Neural progenitor cell (in vitro differentiated cells): ENCODE measurements around the gene TEX26.

Source experiments
- EZH2 ChIP-seq: fragments of 200-600 bp; sonication (generic); IDR thresholded peaks from 2 replicates; pipeline ENCODE4 v1.6.1; 2017; ENCODE audit warnings: antibody characterized with exemption, mild to moderate bottlenecking, moderate library complexity
- EZH2phosphoT487 ChIP-seq: fragments of 200-600 bp; sonication (generic); IDR thresholded peaks from 2 replicates; pipeline ENCODE4 v1.6.1; 2017; ENCODE audit warnings: antibody characterized with exemption
- TF ChIP-seq, protein P1 (sequence below): fragments of 200-600 bp; sonication (generic); IDR thresholded peaks from 2 replicates; pipeline ENCODE4 v1.5.1; 2017; ENCODE audit warnings: antibody characterized with exemption, mild to moderate bottlenecking

DNA sequence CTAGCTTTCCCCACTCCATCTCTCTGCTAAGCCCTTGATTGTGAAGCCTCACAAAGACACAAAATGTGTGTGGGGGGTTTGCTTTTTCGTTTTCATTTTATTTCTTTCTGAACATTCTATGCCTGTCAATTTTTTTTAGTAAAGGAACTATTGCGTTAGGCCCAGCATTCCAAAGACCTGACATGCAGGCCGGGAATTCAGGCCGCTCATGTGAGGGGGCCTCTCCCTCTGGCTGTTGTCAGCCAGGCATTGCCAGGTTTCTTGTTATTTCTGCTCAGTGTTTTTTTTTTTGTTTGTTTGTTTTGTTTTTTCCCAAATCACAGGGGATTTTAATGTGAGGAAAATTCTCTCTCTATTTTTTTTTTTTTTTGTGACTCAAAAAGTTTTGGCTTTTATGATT, 36.7 kb upstream of the TEX26 start:
- TF ChIP-seq, protein P1, sequence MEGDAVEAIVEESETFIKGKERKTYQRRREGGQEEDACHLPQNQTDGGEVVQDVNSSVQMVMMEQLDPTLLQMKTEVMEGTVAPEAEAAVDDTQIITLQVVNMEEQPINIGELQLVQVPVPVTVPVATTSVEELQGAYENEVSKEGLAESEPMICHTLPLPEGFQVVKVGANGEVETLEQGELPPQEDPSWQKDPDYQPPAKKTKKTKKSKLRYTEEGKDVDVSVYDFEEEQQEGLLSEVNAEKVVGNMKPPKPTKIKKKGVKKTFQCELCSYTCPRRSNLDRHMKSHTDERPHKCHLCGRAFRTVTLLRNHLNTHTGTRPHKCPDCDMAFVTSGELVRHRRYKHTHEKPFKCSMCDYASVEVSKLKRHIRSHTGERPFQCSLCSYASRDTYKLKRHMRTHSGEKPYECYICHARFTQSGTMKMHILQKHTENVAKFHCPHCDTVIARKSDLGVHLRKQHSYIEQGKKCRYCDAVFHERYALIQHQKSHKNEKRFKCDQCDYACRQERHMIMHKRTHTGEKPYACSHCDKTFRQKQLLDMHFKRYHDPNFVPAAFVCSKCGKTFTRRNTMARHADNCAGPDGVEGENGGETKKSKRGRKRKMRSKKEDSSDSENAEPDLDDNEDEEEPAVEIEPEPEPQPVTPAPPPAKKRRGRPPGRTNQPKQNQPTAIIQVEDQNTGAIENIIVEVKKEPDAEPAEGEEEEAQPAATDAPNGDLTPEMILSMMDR, result no peak
- no peak for TF ChIP-seq EZH2
- no peak for TF ChIP-seq EZH2phosphoT487
